K562 (cell line): Measurements from ENCODE around the gene PIK3CD. TPM values are rescaled to one million over a fixed set of nuclear protein-coding genes. Genes with fewer than 3 reads are reported as not detected.

Experiments used
- CTBP1 ChIP-seq: fragments of 450-650 bp; IDR thresholded peaks from 2 replicates; pipeline ENCODE4 v1.6.1; 2016; ENCODE audit warnings: borderline replicate concordance
- DIDO1 ChIP-seq: fragments of 450-650 bp; IDR thresholded peaks from 2 replicates; pipeline ENCODE4 v1.6.1; 2016; ENCODE audit warnings: low read depth, missing biosample characterization, missing genetic modification characterization
- ESRRA ChIP-seq: fragments of 450-650 bp; IDR thresholded peaks from 2 replicates; pipeline ENCODE4 v1.6.1; 2014; ENCODE audit warnings: low read depth, mild to moderate bottlenecking, moderate library complexity, borderline replicate concordance
- FOXO4 ChIP-seq: fragments of 450-650 bp; formaldehyde crosslinking; IDR thresholded peaks from 2 replicates; pipeline ENCODE4 v1.4.0; 2020; ENCODE audit warnings: mild to moderate bottlenecking, moderate library complexity
- JUND ChIP-seq, 2 experiments: IDR thresholded peaks; 2 replicates in 1 of 2; 3 replicates in 1 of 2; pipeline ENCODE4 v1.6.1; 2011; ENCODE audit warnings: borderline replicate concordance in 2 of 2, low read depth in 2 of 2, low read length in 2 of 2, improper control_type of control experiment in 1 of 2, missing biosample characterization in 1 of 2, missing genetic modification characterization in 1 of 2, missing genetic modification reagents in 1 of 2
- KDM4B ChIP-seq, 2 experiments: fragments of 450-650 bp in 1 of 2; sonication (generic) in 1 of 2; IDR thresholded peaks; 2 replicates each; pipeline ENCODE4 v1.6.1; 2016 to 2017; ENCODE audit warnings: borderline replicate concordance in 2 of 2, antibody characterized with exemption in 1 of 2, low read depth in 1 of 2, mild to moderate bottlenecking in 1 of 2
- PATZ1 ChIP-seq: fragments of 250-450 bp; sonication (Bioruptor Pico); IDR thresholded peaks from 2 replicates; pipeline ENCODE4 v1.5.0; 2020; ENCODE audit warnings: mild to moderate bottlenecking, borderline replicate concordance
- RAD21 ChIP-seq, 2 experiments: fragments of 250-450 bp in 1 of 2; fragments of 450-650 bp in 1 of 2; sonication (Bioruptor Pico) in 1 of 2; formaldehyde crosslinking in 1 of 2; IDR thresholded peaks in 1 of 2; conservative IDR thresholded peaks in 1 of 2; 2 replicates each; pipeline versions ENCODE4 v1.4.0 to v1.8.0; 2020 to 2022; ENCODE audit warnings: mild to moderate bottlenecking in 2 of 2, moderate library complexity in 1 of 2
- RCOR1 ChIP-seq, 2 experiments: IDR thresholded peaks; 2 replicates each; pipeline ENCODE4 v1.6.1; 2012; ENCODE audit warnings: low read depth in 2 of 2, low read length in 2 of 2, borderline replicate concordance in 1 of 2, improper control_type of control experiment in 1 of 2
- RNF2 ChIP-seq: sonication (generic); IDR thresholded peaks from 2 replicates; pipeline ENCODE4 v1.6.1; 2016
- SMAD2 ChIP-seq: fragments of 150-350 bp; IDR thresholded peaks from 2 replicates; pipeline ENCODE4 v1.6.1; 2014; ENCODE audit warnings: low read depth, mild to moderate bottlenecking, low read length
- SRF ChIP-seq, 2 experiments: fragments of 250-450, 450-650 bp in 1 of 2; sonication (Bioruptor Pico) in 1 of 2; sonication (generic) in 1 of 2; formaldehyde crosslinking; IDR thresholded peaks; 2 replicates each; pipeline versions ENCODE4 v1.5.0 to v1.5.1; 2020 to 2022; ENCODE audit warnings: mild to moderate bottlenecking in 1 of 2, missing genetic modification reagents in 1 of 2
- TAF1 ChIP-seq: IDR thresholded peaks from 2 replicates; pipeline ENCODE4 v1.6.1; 2011; ENCODE audit warnings: mild to moderate bottlenecking, low read length, moderate library complexity; ENCODE audit not compliant: insufficient read depth, control insufficient read depth, severe bottlenecking; ENCODE audit errors: extremely low read depth
- TAF7 ChIP-seq: fragments of 450-650 bp; IDR thresholded peaks from 2 replicates; pipeline ENCODE4 v1.6.1; 2016; ENCODE audit warnings: missing genetic modification characterization, missing compliant biosample characterization
- ZNF311 ChIP-seq: fragments of 250-450 bp; sonication (Bioruptor Pico); IDR thresholded peaks from 2 replicates; pipeline ENCODE4 v1.4.0; 2020; ENCODE audit warnings: mild to moderate bottlenecking, moderate library complexity
- polyA plus RNA-seq, 8 experiments: library from polyadenylated mRNA; depleted of rRNA in 4 of 8; stranded (reverse) in 5 of 8; unstranded in 3 of 8; fragments of >200 nt; fragmentation: Nextera tagmentation in 2 of 8; fragmentation: Illumina TruSeq in 1 of 8; extraction: Ambion mirVana in 2 of 8; extraction: Trizol in 1 of 8; gene quantifications; 2 replicates each; pipeline versions ENCODE4 v1.2.1 to v1.2.3, GENCODE V29; 2011 to 2014; ENCODE audit warnings: inconsistent platforms in 1 of 8, missing spikeins in 1 of 8
- total RNA-seq, 7 experiments: library from RNA; depleted of rRNA in 6 of 7; stranded (reverse); fragments of >200 nt in 6 of 7; fragmentation: Illumina TruSeq in 2 of 7; extraction: Trizol in 2 of 7; gene quantifications; 2 replicates each; pipeline versions ENCODE4 v1.2.1 to v1.2.3, GENCODE V29; 2011 to 2021; ENCODE audit warnings: low replicate concordance in 1 of 7
- TF ChIP-seq, protein P1 (sequence below): fragments of 250-450 bp; sonication (Bioruptor Pico); IDR thresholded peaks from 2 replicates; pipeline ENCODE4 v1.4.0; 2020
- TF ChIP-seq, protein P2 (sequence below): sonication (generic); formaldehyde crosslinking; IDR thresholded peaks from 2 replicates; pipeline ENCODE4 v1.8.0; 2022; ENCODE audit warnings: mild to moderate bottlenecking, low read depth, missing genetic modification reagents

The PIK3CD gene
- total and polyA plus RNA-seq, 9 of the 15 experiments (the other 6 are each of a cell fraction or from before 2014, with no cell fraction given): 1.8 to 20.8 (median 7.2) TPM

- TF ChIP-seq FOXO4 (0 out of 2 replicates have a peak, but pooled peaks have one; percentile 10), RCOR1 (IDR thresholded peaks at IDR 0.05; ENCODE audit: borderline replicate concordance in 1 of 2, low read depth in 2 of 2, low read length in 2 of 2) (peak in 1 of 2 experiments; percentile 81; a peak in 3 of 4 replicates), TAF1 (peak; percentile 73), TAF7 (peak; percentile 34; the same call in 1 of the 2 replicates), ZNF311 (0 out of 2 replicates have a peak, but pooled peaks have one; percentile 62), SRF (CRISPR knock-in tag; IDR thresholded peaks at IDR 0.05) (peak in 1 of 2 experiments; percentile 52; a peak in 1 of 4 replicates), RNF2 (peak; percentile 78), JUND (IDR thresholded peaks at IDR 0.05; ENCODE audit: borderline replicate concordance, low read depth, low read length) (peak; percentile 67), JUND (tag; IDR thresholded peaks at IDR 0.05; ENCODE audit: borderline replicate concordance, low read depth, low read length) (peak; percentile 65; the same call in 1 of the 3 replicates), CTBP1 (peak; percentile 90), KDM4B (IDR thresholded peaks at IDR 0.05; ENCODE audit: borderline replicate concordance in 2 of 2, low read depth in 1 of 2) (peak in 1 of 2 experiments; percentile 91; a peak in 1 of 4 replicates), SMAD2 (no peak), DIDO1 (tag) (0 out of 2 replicates have a peak, but pooled peaks have one; percentile 28), ESRRA (peak; percentile 91), RAD21 (CRISPR knock-in tag; conservative IDR thresholded peaks at IDR 0.05 in 1 of 2, IDR thresholded peaks at IDR 0.05 in 1 of 2) (peak; percentile 29 to 37), PATZ1 (peak; percentile 17; the same call in 1 of the 2 replicates)
- TF ChIP-seq, protein P1, sequence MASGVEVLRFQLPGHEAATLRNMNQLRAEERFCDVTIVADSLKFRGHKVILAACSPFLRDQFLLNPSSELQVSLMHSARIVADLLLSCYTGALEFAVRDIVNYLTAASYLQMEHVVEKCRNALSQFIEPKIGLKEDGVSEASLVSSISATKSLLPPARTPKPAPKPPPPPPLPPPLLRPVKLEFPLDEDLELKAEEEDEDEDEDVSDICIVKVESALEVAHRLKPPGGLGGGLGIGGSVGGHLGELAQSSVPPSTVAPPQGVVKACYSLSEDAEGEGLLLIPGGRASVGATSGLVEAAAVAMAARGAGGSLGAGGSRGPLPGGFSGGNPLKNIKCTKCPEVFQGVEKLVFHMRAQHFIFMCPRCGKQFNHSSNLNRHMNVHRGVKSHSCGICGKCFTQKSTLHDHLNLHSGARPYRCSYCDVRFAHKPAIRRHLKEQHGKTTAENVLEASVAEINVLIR (CRISPR knock-in tag): peak; percentile 14; the same call in 1 of the 2 replicates
- TF ChIP-seq, protein P2, sequence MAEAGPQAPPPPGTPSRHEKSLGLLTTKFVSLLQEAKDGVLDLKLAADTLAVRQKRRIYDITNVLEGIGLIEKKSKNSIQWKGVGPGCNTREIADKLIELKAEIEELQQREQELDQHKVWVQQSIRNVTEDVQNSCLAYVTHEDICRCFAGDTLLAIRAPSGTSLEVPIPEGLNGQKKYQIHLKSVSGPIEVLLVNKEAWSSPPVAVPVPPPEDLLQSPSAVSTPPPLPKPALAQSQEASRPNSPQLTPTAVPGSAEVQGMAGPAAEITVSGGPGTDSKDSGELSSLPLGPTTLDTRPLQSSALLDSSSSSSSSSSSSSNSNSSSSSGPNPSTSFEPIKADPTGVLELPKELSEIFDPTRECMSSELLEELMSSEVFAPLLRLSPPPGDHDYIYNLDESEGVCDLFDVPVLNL: no peak
These were observed 65.9 kb downstream of the PIK3CD start (continued) for GRCh38 chr1:9717193-9718005.
